ENCODE results near the gene APOA4.

DNA sequence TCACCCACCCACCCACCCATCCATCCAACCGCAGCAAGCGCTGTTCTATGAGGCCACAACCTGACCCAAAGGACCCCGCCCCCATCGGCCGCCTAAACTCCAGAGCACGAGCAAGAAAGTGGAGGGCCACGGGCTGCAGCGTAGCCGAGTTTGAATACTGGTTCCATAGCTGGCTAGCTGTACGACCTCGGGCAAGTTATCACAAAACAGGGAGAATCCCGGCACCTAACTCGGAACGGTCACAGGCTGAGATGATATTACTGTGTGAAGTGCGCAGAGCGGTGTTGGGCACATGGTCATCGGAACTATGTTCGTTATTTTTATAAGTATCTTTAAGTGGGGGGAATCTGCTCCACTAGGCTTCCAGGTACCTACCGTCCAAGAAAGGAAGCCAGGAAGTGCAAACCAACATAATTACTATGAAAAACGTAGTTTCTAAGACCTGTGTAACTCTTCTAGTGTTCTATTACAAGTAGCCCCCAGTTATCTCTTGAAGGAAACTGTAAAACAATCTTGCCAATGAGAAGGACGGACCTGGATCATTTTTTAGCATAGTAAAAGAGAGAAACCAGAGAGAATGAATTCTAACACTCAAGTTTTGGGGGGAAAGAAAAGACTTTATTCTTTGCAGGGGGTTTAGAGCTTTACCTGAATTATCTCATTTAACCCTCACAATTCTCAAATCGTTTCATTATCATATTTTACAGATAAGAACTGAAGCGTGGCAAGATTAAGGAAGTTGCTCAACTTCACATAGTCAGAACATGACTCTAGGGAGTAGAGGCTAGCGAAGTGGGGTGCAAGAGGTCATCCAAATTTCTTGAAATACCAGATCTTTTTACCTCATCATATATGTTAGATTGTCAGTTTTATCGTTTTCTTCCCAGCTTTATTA lies 49.7 kb downstream of the APOA4 start:
- TF ChIP-seq JUND (IDR thresholded peaks at IDR 0.05), result no peak
- no peak for TF ChIP-seq YY1 (IDR thresholded peaks at IDR 0.05)
- TF ChIP-seq, protein P1, sequence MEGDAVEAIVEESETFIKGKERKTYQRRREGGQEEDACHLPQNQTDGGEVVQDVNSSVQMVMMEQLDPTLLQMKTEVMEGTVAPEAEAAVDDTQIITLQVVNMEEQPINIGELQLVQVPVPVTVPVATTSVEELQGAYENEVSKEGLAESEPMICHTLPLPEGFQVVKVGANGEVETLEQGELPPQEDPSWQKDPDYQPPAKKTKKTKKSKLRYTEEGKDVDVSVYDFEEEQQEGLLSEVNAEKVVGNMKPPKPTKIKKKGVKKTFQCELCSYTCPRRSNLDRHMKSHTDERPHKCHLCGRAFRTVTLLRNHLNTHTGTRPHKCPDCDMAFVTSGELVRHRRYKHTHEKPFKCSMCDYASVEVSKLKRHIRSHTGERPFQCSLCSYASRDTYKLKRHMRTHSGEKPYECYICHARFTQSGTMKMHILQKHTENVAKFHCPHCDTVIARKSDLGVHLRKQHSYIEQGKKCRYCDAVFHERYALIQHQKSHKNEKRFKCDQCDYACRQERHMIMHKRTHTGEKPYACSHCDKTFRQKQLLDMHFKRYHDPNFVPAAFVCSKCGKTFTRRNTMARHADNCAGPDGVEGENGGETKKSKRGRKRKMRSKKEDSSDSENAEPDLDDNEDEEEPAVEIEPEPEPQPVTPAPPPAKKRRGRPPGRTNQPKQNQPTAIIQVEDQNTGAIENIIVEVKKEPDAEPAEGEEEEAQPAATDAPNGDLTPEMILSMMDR (IDR thresholded peaks at IDR 0.05; ENCODE audit: low read depth, low read length, missing input control), result no peak
- TF ChIP-seq EGR1 (IDR thresholded peaks at IDR 0.05; ENCODE audit: low read depth in 2 of 2), result no peak
